Activated CD8-positive, alpha-beta T cell treated with anti-CD3 and anti-CD28 coated beads for 36 hours (primary cell): ENCODE results near the gene VAC14. TPM values are rescaled to one million over a fixed set of nuclear protein-coding genes. Genes with fewer than 3 reads are reported as not detected.

Experiments
- ATAC-seq: fragments of 200-7000 bp; cut with Tn5 transposase; one replicate; pipeline ENCODE4 v1.10.0; 2021; ENCODE audit warnings: mild to moderate bottlenecking, moderate library complexity
- CTCF ChIA-PET: fragments of 350-600 bp; sonication (Branson Sonifier 250); formaldehyde crosslinking; loops from one replicate; lab custom pipeline; 2021; ENCODE audit warnings: antibody characterized with exemption; lab: Charles Lee
- POLR2A ChIA-PET: fragments of 350-600 bp; sonication (Branson Sonifier 250); formaldehyde crosslinking; loops from one replicate; lab custom pipeline; 2021; ENCODE audit warnings: antibody characterized with exemption; lab: Charles Lee
- DNase-seq: peaks from one replicate; pipeline ENCODE4 v3.0.0-alpha.2; 2020
- H3K27ac Mint-ChIP-seq: one replicate; pipeline ENCODE4 v1.8.0; 2021; ENCODE audit warnings: mild to moderate bottlenecking, mixed read lengths
- H3K27me3 Mint-ChIP-seq: one replicate; pipeline ENCODE4 v1.8.0; 2021; ENCODE audit warnings: mixed read lengths
- H3K36me3 Mint-ChIP-seq: one replicate; pipeline ENCODE4 v1.8.0; 2021; ENCODE audit warnings: low read depth, mixed read lengths
- H3K4me1 Mint-ChIP-seq: one replicate; pipeline ENCODE4 v1.8.0; 2021; ENCODE audit warnings: low read depth, mixed read lengths
- H3K4me3 Mint-ChIP-seq: one replicate; pipeline ENCODE4 v1.8.0; 2021; ENCODE audit warnings: mild to moderate bottlenecking, moderate library complexity, mixed read lengths
- H3K9me3 Mint-ChIP-seq: one replicate; pipeline ENCODE4 v1.8.0; 2021; ENCODE audit warnings: mixed read lengths
- CTCF ChIP-seq: fragments of 200-600 bp; IDR thresholded peaks from one replicate; pipeline ENCODE4 v1.8.0; 2022; ENCODE audit warnings: antibody characterized with exemption, mild to moderate bottlenecking
- intact Hi-C: fragments of 100-400 bp; cut with micrococcal nuclease; formaldehyde crosslinking; loops from one replicate; pipeline ENCODE4 v1.10.0; 2022
- total RNA-seq, 2 experiments: library from RNA; stranded (reverse); gene quantifications; one replicate each; pipeline ENCODE4 v1.2.3, GENCODE V29; 2021

Gene VAC14
- total RNA-seq, 2 experiments from 2014 or later: 27.6 TPM

DNA sequence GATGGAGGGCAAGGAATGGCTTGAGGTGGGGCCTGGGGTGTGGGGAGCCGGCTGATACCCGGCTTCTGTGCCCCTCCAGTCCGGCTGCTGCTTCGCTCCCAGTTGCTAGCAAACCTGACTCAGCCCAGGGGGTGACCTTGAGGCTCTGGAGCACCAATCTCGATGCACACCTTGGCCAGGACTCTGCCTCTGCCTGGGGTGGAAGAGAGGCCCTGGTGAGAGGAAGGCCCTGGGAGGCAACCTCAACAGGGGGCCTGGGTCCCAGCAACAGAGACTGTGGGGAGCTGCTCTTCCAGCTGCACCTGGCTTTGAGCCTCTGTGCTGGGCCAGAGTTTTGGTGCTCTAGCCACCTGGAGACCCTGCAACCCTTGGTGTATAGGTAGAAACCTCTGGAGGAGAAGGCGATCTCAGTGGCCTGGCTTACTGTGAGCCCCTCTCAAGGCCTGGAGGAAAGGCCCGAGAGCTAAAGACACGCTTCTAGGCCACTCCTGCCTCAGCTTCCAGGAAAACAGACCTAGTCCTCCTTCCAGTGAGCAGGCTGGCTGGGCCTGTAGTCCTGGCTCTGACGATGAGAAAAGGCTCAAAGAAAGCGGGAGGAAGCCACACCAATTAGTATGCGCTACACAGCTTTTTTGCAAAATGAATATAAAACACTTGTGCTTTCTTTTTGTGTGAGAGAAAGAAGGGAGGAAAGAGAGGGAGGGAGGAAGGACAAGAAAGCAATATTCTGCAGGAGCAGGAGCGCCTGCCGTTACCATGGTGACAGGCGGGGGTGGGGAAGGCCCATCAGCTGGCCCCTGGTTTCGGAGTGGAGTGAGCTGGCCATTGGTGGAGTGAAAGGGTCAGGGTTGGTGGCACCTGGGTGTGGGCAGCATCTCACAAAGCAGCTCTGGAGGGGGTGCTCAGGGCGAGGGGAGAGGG lies 51.0 kb downstream of the VAC14 start:
- H3K27ac Mint-ChIP-seq: no peak overlapping the region

DNA sequence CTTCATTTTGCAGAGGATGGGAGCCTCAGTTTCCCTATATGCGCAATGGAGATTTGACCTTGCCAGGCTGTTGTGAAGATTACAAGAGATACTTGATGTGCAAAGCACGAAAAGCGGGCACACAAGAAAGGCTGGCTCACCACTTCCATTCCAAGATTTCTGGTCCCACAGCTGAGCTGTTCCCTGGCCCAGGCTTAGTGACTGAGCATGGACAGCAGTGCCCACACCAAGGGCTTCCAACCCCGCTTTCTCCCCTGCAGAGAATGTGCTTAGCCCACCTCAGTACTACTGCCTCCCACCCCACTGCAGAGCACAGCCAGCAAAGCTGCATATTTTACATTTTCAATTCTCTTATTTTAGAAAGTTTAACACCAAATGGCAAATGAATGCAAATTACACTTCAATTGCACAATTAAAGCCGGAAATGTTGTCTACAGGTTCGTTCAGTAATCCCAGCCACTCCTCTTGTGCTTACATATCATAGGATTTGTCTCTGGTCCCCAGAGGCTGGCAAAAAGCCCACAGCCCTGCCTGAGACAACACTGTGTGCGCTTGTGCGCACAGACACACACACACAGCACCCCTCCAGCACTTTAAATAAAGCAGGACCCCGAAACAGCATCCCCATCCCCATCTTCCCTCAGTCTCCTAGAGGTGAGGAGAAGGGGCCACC lies 51.8 kb downstream of the VAC14 start:
- intact Hi-C loops: no loop called here
- ATAC-seq: no peak
- Mint-ChIP-seq H3K4me3 (no peak overlapping the region), H3K27me3 (no peaks in the 10 kb centered on the region), H3K27ac (no peak overlapping the region), H3K9me3 (no peaks in the 10 kb centered on the region), H3K36me3 (peaks cover 7% of the 10 kb centered on the region), H3K4me1 (peaks cover 30% of the 10 kb centered on the region)
- TF ChIP-seq CTCF: no peak
- DNase-seq: no peak
- CTCF ChIA-PET: interaction anchor here (0.8 to 1.0 kb wide), 2 partner anchors 11 to 21 kb away, joined by 3 to 4 read pairs; no protein-coding TSS in a partner anchor
- POLR2A ChIA-PET: interaction anchor here (2.9 kb wide), 1 partner anchor 12 kb away, joined by 10 read pairs; no protein-coding TSS in a partner anchor

More for the DNA sequence above, 51.0 kb downstream of the VAC14 start:
- no peak for TF ChIP-seq CTCF
- ATAC-seq (no peak), DNase-seq (no peak)
- intact Hi-C loops: no loop called here
- peaks cover 7% of the 10 kb centered on the region for H3K36me3 Mint-ChIP-seq
- H3K27me3 Mint-ChIP-seq: no peaks in the 10 kb centered on the region
- peaks cover 30% of the 10 kb centered on the region for H3K4me1 Mint-ChIP-seq
- ChIA-PET CTCF (interaction anchor here (2.9 kb wide), 1 partner anchor 21 kb away, joined by 18 read pairs; no protein-coding TSS in a partner anchor), POLR2A (interaction anchor here (1.1 to 2.9 kb wide), 2 partner anchors 13 to 21 kb away, joined by 3 to 10 read pairs; no protein-coding TSS in a partner anchor)
- no peak overlapping the region for H3K4me3 Mint-ChIP-seq
- H3K9me3 Mint-ChIP-seq: no peaks in the 10 kb centered on the region

DNA sequence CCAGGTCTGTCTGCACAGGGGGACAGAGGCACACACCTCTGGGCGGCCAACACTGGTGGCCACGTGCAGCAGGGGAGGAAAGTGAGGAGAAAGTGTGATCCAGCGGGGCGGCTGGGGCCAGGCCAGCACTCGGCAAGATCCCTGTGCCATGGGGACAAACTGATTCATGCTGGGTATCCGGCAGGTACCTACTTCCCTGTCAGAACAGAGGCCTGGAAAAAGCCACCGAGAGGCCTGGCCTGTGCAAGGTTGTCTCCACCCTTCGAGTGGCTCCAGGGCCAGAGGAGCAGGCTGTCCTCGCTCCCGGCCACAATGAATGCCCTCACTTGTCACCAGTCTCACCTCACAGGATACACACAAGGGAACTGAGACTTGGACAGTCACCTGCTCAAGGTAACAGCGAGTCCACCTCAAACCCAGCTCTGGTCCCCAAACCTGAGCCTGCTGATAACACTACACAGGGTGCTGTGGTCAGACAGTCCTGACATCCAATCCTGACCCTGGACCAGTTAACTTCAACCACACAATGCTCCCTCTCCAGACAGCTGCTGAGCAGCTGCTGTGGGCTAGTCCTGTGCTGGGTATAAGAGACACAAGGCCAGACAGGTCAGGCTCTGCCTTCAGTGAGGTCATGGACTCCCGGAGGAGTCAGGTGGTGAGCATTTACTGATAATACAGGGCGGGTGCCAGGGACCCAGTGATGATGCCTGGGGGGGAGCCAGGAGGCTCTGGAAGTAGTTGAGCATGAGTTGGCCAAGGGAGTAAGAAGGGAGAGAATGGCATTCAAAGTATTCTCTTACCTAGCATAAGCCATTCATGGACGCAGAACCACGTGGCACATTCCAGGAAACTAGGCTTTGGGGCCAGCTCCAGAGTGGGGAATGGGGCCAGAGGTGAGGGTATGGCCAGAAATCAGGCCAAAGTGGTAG lies 53.0 kb downstream of the VAC14 start:
- TF ChIP-seq CTCF: no peak
- DNase-seq (no peak), ATAC-seq (no peak)
- POLR2A ChIA-PET: no interaction called here
- Mint-ChIP-seq H3K27ac (peak overlapping the region; percentile 72), H3K4me1 (peaks cover 30% of the 10 kb centered on the region), H3K4me3 (no peak overlapping the region), H3K27me3 (no peaks in the 10 kb centered on the region), H3K36me3 (peaks cover 17% of the 10 kb centered on the region), H3K9me3 (peaks cover 2% of the 10 kb centered on the region)
- CTCF ChIA-PET: interaction anchor here (0.8 to 1.0 kb wide), 2 partner anchors 10 to 22 kb away, joined by 3 to 4 read pairs; no protein-coding TSS in a partner anchor
- intact Hi-C loops: no loop called here

- intact Hi-C loops: no loop called here
- CTCF ChIA-PET: no interaction called here
- H3K4me1 Mint-ChIP-seq: peaks cover 30% of the 10 kb centered on the region
- H3K27ac Mint-ChIP-seq: peak overlapping the region; percentile 72
- H3K27me3 Mint-ChIP-seq: no peaks in the 10 kb centered on the region
- H3K4me3 Mint-ChIP-seq: no peak overlapping the region
- no peak for TF ChIP-seq CTCF
- DNase-seq: peak; percentile 62
- POLR2A ChIA-PET: interaction anchor here (0.9 to 1.6 kb wide), 2 partner anchors 9 to 51 kb away, joined by 3 to 12 read pairs; no protein-coding TSS in a partner anchor
- ATAC-seq: peak; percentile 67
- peaks cover 23% of the 10 kb centered on the region for H3K36me3 Mint-ChIP-seq
- H3K9me3 Mint-ChIP-seq: peaks cover 2% of the 10 kb centered on the region
These were observed 54.1 kb downstream of the VAC14 start for GRCh38 chr16:70746708-70747424.
